ENCODE results near the gene TRRAP. TPM values are rescaled to one million over a fixed set of nuclear protein-coding genes. Genes with fewer than 3 reads are reported as not detected.
A peak's percentile ranks its signal among the peaks of the same experiment; 100 is the strongest.

The TRRAP gene
- total RNA-seq, 1 donor from 2014 or later: 18.3 TPM

- no peak for DNase-seq (ENCODE audit: low read depth)
- TF ChIP-seq CTCF (conservative IDR thresholded peaks at IDR 0.05; ENCODE audit: low read depth, low read length): no peak
Observed at GRCh38 chr7:98995523-98996149, 117.3 kb downstream of the TRRAP start.

GRCh38 chr7:98996150-98996552, 117.8 kb downstream of the TRRAP start:
- no peak overlapping the region for H3K4me3 ChIP-seq (ENCODE audit: low read depth, low read length)
- DNase-seq (ENCODE audit: low read depth): no peak
- TF ChIP-seq CTCF (conservative IDR thresholded peaks at IDR 0.05; ENCODE audit: low read depth, low read length): no peak

More at GRCh38 chr7:98995523-98996149, 117.3 kb downstream of the TRRAP start:
- no peak overlapping the region for H3K4me3 ChIP-seq (ENCODE audit: low read depth, low read length)

- no peak for DNase-seq (ENCODE audit: low read depth)
- no peak overlapping the region for H3K4me3 ChIP-seq (ENCODE audit: low read depth, low read length)
- no peak for TF ChIP-seq CTCF (conservative IDR thresholded peaks at IDR 0.05; ENCODE audit: low read depth, low read length)
Observed at GRCh38 chr7:98997846-98998245, 119.5 kb downstream of the TRRAP start.

- TF ChIP-seq CTCF (conservative IDR thresholded peaks at IDR 0.05; ENCODE audit: low read depth, low read length): no peak
- H3K4me3 ChIP-seq (ENCODE audit: low read depth, low read length): no peak overlapping the region
- DNase-seq (ENCODE audit: low read depth): no peak
Observed at GRCh38 chr7:98998821-98999725, 120.7 kb downstream of the TRRAP start.

GRCh38 chr7:99000196-99000903, 122.0 kb downstream of the TRRAP start:
- no peak for DNase-seq (ENCODE audit: low read depth)
- no peak overlapping the region for H3K4me3 ChIP-seq (ENCODE audit: low read depth, low read length)
- no peak for TF ChIP-seq CTCF (conservative IDR thresholded peaks at IDR 0.05; ENCODE audit: low read depth, low read length)

GRCh38 chr7:99000904-99001465, 122.7 kb downstream of the TRRAP start:
- no peak for TF ChIP-seq CTCF (conservative IDR thresholded peaks at IDR 0.05; ENCODE audit: low read depth, low read length)
- H3K4me3 ChIP-seq (ENCODE audit: low read depth, low read length): no peak overlapping the region
- DNase-seq (ENCODE audit: low read depth): peak; percentile 26

All from epithelial cell of proximal tubule (primary cell).